GM18951 (cell line): ENCODE results near the gene PRR16.

Source experiments
- POLR2A ChIP-seq: IDR thresholded peaks from 4 replicates; pipeline ENCODE4 v1.6.1; 2011; ENCODE audit warnings: mild to moderate bottlenecking; ENCODE audit not compliant: insufficient read length, insufficient read depth; ENCODE audit errors: extremely low read depth
- in situ Hi-C: fragments of 300-500 bp; cut with MboI; formaldehyde crosslinking; loops from one replicate; pipeline ENCODE4 v1.12.0; 2022; ENCODE audit warnings: low sequenced_read_pairs, mixed read lengths, inconsistent platforms; ENCODE audit not compliant: unreplicated experiment

PRR16 gene

DNA sequence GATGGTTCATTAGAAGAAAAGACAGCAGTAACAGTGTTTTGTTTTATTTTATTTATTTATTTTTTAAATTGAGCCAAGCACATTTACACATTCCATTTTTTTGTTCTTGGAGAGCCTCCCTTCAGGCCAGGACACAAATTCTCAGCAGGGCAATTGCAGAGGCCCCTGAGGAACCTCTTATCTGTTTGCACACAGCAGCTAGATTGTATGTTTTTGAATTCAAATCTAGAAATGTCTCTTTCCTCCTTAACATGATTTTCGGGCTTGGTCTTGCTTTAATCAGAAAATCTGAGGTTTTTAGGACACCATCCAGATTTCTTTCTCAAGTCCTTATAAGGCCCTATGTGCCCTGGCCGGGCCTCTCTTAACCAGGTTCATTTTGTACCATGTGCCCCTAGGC, 76.0 kb downstream of the PRR16 start:
- TF ChIP-seq POLR2A = no peak
- in situ Hi-C loops = no loop called here

DNA sequence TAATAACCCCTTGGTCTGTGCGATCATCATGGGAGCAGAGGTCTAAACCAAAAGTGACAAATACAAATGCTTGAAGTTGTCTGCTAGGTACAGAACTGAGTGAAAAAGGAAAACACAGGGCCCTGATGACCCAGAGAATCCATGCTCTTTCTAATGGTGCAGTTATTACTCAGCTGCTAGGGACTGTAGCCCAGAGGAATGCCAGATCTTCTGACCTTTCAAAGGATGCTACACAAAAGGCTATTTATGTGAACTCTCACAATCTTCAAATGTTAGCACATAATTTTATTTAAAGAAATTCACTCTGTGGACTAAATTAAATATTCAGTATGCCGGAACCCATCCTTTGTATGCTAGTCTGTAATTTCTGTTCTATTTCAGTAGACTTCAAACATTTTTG, 79.9 kb downstream of the PRR16 start:
- TF ChIP-seq POLR2A = no peak
- in situ Hi-C loops = no loop called here

DNA sequence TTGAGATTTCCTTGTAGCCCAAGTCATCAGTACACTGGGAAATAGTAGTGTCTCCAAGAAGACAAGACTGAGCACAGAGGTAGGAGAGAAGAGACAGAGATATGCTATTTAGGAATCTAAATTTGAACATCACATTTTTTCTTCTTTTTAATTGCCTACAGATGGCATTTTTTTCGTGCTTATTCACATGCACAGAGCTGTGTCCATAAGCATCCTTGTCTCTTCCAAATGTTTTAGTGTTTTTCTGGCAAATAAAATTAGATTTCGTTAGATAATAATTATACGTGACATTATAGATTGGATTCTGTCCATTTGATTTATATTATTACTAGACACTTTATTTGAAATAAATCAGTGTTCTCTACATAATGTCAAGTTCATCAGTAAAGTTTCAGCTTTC, 80.9 kb downstream of the PRR16 start:
- in situ Hi-C loops = no loop called here
- TF ChIP-seq POLR2A = no peak

DNA sequence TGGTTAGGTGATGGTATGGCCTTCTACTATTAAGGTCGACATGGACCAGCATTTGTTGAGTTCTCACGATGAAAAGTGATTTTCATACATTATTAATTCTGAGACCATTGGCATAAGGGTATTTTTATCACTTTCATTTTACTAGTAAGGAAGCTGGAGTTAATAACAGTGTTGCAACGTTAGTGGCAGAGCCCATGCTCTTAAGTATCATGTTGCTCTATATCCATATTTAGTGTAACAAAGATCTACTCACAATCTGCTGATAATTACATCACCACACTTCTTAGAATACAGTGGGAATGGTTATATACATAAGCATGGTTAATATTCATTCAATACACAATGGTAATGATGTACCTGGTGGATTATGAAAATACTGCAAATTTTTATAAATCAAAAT, 81.9 kb downstream of the PRR16 start:
- in situ Hi-C loops = no loop called here
- TF ChIP-seq POLR2A = no peak

DNA sequence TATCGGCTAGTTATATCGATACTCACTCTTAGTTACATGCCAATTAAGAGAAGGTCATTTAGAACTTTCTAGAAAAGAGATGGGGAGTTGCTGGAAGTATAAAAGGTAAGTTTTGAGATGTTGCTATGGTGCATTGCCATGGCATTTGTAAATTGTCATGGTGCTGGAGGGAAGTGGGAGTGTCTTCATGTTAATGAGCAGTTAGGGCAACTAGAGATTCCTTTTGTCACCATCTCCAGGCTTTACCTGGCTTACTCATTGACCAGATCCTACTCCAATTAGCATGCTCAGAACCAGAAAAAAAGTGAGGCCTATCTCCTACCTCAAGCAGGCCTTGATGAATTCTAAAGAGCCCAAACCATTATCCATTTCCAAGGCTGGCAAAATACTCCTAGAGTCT, 82.8 kb downstream of the PRR16 start:
- in situ Hi-C loops = no loop called here

DNA sequence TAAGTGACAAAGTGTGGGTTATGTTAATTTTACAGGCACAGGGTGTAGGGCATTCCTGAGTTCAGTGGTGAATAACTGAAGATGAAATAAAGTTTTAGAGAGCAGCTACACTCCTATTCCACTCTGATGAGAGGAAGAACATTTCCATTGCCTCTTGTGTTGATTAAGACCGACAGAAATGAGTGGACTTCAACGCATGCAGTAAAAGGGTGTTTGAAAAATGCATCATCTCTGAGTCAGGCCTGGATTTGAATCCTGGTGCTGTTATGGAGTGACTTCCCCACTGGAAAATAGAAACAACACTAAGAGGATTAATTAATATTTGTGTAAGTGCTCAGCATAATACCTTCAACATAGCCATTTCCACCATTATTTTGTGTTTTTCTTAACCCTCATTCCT, 86.3 kb downstream of the PRR16 start:
- no peak for TF ChIP-seq POLR2A
- in situ Hi-C loops = no loop called here

More for the DNA sequence above, 82.8 kb downstream of the PRR16 start:
- TF ChIP-seq POLR2A = no peak

DNA sequence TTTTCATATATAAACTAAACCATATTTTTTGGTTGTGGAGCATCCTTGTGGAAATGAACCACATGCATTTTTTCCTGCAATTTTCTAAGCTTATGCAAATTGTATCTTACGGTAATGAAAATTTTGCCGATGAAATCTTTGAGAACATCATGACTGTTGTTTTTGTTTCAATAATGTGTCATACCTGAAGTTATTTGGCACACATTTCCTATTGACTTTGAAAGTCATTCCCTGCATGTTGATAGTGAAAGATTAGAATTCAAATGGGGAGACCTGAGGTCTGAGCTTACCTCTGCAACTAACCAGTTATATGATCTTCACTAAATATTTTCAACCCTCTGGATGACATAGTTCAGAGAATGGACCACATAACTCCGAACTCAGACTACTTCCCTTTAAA, 88.5 kb downstream of the PRR16 start:
- in situ Hi-C loops = no loop called here

DNA sequence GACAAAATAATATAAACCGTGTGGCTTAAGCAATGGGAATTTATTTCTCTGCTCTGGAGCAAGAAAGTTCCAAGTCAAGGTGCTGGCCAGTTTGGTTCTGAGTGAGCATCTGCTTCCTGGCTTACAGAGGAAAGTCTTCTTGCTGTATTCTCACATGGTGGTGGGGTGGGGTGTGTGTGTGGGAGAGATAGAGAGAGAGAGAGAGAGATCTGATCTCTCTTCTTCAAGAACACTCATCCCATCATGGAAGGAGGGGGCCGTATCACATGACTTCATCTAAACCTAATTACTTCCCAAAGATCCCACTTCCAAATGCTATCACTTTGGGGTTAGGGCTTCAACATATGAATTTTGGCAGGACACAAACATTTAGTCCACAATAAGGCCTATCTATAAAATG, 91.2 kb downstream of the PRR16 start:
- TF ChIP-seq POLR2A = no peak
- in situ Hi-C loops = no loop called here

More for the DNA sequence above, 88.5 kb downstream of the PRR16 start:
- TF ChIP-seq POLR2A = no peak

DNA sequence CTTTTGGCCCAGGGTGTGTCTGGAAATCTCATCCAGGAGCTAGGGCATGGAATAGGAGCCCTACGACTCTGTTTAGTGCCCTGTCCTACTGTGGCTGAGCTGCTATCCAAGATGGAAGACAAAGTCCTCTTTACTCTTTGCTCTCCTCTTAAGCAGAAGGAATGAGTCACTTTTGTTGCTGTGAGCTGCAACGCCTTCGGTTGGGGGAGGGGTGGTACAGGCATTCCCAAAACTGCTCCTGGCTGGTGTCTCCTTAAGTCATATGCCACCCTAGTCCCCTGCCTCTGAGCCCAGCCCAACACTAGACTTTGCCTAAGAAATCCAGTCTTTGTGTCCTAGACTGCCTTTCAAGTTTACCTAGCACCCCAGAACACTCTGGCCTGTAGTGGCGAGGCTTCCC, 99.9 kb downstream of the PRR16 start:
- in situ Hi-C loops = no loop called here
- no peak for TF ChIP-seq POLR2A

DNA sequence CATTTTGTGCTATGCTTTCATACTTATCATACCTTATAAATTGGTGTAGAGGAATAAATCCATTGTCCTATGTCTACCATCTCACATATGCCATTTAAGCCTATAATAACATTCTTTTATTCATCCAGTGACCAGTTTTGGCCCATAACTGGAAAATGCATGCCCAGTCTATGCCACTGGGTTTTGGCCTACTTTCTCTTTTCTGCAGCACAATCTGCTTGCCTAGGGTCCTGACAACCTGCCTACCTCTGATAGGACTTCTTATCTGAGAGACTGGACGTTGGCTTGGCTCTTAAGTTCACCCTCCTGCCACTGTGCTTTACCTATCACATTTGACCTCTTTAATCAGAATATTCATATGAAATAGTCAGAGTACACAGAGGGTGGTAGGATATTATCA, 103.0 kb downstream of the PRR16 start:
- in situ Hi-C loops = no loop called here
- TF ChIP-seq POLR2A = no peak

DNA sequence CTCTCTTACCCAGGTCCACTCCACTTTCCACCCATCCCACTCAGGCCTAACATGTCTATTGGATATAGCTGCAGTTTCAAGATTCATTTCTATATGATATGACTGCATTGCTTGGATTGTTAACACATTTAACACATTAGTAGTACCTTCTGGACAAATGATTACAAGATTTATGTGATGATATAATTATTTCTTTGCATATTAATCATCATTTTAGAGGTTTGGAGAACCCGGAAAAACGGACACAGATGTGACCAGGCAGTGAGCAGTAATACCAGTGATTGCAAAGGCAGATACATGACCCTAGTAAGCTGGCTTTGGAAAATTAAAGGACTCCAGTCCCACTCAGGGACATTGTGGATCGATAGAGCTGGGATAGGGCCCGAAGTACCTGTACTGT, 103.8 kb downstream of the PRR16 start:
- TF ChIP-seq POLR2A = no peak
- in situ Hi-C loops = no loop called here

DNA sequence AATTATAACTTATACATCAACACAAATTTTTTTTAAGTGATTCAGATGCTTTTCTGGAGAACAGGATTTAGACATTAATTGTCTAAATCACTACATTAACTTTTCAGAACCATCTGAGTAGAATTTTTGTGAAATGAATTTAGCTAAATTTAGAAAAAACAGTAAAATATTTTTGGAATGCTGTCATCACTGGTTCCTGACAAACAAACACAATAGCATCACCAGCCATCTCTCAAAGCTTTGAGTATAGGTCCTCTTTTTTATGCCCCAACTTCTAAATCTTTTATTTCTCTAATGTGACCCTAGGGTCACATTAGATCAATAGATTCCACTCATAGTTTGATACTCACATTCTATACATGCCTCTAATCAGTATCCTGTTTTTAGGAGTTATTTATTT, 104.6 kb downstream of the PRR16 start:
- in situ Hi-C loops = no loop called here
- TF ChIP-seq POLR2A = no peak

DNA sequence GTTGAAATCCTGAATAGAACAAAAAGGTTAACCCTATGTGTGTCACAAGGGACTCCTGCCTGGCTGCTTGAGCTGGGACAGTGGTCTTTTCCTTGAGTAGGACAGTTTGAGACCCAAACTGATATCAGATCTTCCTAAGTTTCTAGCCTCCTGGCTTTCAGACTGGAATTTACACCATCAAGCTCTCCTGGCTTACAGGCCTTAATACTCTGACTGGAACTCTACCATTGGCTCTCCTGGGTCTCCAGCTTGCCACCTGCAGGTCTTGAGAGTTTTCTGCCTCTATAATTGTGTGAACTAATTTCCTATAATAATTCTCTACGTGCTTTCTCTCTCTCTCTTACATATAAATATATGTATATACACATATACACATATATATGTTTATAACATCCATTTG, 112.5 kb downstream of the PRR16 start:
- TF ChIP-seq POLR2A = no peak
- in situ Hi-C loops = no loop called here

DNA sequence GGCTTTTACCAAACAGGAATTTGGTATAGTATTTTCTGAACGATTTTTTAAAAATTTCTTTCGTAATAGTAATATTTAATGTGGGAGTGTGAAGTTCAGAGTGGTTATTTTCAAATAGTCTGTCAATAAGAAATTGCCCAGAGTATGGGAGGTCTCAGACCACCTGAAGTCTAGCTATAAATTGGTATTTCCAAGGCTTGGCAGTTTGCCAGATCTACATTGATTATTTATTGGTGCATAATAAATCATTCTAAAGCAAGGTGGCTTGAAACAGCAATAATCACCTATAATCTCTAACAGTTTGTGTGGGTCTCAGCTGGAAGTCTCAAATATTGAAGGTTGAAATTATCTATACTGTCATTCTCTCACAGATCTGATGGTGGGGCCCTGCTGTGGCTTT, 118.5 kb downstream of the PRR16 start:
- in situ Hi-C loops = no loop called here

DNA sequence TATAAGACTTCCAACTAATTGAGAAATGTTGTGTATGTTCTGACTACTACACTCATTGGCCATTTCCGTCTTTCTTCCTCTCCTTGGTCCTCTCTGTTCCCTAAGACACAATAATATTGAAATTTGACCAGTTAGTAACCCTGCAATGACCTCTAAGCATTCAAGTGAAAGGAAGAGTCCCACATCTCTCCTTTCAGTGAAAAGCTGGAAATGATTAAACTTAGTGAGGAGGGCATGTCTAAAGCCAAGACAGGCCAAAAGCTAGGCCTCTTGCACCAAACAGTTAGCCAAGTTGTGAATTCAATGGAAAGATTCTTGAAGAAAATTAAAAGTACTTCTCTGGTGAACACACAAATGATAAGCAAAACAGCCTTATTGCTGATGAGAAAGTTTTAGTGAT, 122.5 kb downstream of the PRR16 start:
- in situ Hi-C loops = no loop called here
- TF ChIP-seq POLR2A = no peak

More for the DNA sequence above, 118.5 kb downstream of the PRR16 start:
- no peak for TF ChIP-seq POLR2A
